K562 treated with DMSO at 1 percent for 24 hours (cell line): ENCODE data around the gene RENBP. TPM values are rescaled to one million over a fixed set of nuclear protein-coding genes. Genes with fewer than 3 reads are reported as not detected.

ENCODE experiments used
- total RNA-seq: library from RNA; unstranded; fragments of 300-600 nt; gene quantifications from 2 replicates; pipeline ENCODE4 v1.2.3, GENCODE V29; 2022; ENCODE audit warnings: low read depth; ENCODE audit not compliant: insufficient read depth

RENBP gene
- 66.4 and 66.6 TPM in 2 replicates for total RNA-seq

GRCh38 chrX:153944140-153944799, at the start of gene RENBP:
Gene RENBP (minus strand): TSS chrX:153944643. CDS start chrX:153944610, 33 bp downstream.

DNA sequence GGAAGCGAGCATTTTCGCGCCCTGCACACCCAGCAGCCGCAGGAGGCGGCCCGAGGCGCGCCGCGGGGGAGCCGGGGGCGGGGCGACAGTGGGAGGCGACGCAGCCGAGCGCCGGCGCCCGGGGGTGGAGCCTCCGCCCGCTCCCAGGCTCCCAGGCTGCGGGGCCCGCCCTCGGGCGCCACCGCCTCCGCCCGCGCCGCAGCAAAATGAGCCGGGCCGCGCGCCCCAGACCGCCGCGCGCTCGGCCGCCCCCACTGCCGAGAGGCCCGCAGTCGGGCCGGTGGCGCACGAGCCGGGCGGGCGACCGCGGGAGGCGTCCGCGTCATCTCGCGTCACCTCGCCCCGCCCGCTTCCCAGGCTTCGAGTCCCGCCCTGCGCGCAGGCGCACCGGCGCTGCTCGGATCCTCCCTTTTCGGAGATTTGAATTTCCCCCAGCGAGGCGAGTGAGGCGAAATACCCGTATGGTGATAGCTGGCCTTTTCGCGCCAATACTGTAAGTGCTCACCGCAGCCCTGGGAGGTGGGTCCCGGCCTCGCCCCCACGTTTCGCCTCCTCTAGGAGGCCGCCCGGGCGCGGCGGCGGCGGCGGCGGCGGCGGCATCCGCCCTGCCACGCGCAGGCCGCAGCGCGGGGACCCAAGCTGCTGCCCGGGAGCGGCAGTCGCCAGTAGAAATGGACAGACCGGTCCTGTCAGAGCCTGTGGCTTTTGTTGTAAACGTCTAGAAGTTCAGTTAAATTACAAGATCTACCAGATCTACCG, 28.1 kb upstream of the RENBP start, which contains the start of gene TMEM187:
Gene TMEM187, plus strand, starts transcription at position 387 of the 759 bp plus-strand sequence. CDS start 9,309 bp downstream, outside the sequence.

GRCh38 chrX:153971450-153972367, 27.3 kb upstream of the RENBP start, which contains the start of gene HCFC1:
Gene HCFC1 (minus strand): TSS chrX:153971818. CDS start chrX:153970840, 978 bp downstream.

GRCh38 chrX:153934762-153935325, 9.6 kb downstream of the RENBP start, which contains the start of gene NAA10:
Gene NAA10 (minus strand): TSS chrX:153935037. CDS start chrX:153934904, 133 bp downstream.

DNA sequence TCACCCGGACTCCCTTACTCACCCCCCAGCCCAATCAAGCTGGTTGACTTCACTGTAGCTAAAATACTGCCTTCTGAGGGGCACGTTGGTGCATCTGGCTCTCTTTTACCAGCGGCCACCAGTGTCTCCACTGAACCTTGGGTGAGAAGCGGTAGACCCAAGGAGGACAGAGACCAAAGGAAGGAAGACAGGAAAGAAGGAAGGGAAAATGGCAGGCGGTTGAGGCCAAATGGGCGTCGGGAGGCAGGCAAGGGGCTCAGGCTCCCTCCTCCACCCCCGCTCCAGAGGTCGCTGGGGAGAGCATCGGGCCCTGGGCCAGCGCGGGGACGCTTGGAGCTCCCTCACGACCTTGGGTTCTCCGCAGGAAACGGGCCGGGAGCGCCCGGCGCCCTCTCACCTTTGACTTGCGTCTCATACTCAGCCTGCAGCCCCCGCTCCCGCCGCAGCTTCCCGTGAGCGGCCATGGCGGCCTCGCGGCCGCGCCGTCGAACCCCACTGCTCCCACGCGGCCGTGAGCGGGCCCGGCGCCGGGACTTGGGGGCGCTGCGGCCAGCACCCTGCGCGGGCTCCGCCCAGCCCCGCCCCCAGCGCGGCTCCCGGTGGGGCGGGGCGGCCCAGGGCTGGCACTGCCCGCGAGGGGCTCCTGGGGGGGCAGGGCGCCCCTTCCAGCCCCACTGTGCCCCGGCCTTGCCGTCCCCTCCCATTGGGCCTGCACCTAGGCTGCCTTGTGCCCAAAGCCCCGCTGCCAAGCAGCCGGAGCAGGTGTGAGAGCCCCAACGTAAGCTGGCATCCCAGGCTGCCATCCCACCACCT, 18.5 kb downstream of the RENBP start, which contains the start of gene ARHGAP4:
Gene ARHGAP4, minus strand, starts transcription at position 526 of the 813 bp plus-strand sequence. Its CDS starts 62 bp downstream, at position 464.

DNA sequence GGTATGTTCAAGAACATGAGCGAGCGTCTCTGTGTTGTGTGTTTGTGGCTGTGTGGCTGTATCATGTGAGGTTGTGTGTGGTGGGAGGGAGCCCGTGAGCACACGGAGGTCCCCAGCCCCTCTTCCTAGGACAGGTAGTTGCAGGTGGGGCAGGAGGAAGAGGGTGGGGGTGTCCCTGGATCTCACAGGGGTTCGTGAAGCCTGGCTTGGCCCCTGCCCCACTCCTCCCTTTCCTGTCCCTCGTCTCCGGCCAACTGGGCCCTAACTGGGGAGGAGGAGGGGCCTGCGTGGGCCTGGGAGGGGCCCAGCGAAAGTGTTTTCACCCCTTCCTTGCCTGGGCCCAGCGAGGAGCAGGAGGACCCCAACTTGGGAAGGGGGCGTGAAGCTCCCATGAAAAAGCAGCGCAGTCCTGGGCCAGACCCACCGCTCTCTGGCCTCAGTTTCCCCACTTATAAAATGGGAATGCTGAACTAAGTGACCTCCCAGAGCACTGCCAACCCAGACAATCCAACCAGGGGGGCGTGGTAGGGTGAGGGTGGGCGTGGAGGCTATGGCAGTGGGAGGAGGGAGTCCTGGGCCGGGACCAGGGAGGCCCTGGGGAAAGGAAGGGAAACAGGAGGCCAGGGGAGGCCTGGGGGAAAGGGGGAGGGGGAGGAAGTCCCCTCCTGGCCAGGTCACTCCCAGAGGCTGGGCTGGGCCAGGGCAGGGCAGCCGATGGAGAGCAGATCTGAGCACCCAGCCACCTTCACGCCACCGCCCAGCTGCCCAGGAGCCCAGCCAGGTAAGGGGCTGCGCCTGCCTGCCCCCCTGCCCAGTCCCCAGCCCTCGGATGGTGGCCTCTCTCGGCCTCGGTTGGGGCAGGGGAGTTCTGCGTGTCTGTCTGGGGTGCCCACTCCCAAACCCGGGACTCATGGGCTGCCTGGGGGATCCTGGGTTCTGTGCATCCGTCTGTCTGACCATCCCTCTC, 40.2 kb downstream of the RENBP start, which contains the start of gene AVPR2:
Gene AVPR2, plus strand, starts transcription at position 683 of the 967 bp plus-strand sequence. CDS start 473 bp downstream, outside the sequence.

DNA sequence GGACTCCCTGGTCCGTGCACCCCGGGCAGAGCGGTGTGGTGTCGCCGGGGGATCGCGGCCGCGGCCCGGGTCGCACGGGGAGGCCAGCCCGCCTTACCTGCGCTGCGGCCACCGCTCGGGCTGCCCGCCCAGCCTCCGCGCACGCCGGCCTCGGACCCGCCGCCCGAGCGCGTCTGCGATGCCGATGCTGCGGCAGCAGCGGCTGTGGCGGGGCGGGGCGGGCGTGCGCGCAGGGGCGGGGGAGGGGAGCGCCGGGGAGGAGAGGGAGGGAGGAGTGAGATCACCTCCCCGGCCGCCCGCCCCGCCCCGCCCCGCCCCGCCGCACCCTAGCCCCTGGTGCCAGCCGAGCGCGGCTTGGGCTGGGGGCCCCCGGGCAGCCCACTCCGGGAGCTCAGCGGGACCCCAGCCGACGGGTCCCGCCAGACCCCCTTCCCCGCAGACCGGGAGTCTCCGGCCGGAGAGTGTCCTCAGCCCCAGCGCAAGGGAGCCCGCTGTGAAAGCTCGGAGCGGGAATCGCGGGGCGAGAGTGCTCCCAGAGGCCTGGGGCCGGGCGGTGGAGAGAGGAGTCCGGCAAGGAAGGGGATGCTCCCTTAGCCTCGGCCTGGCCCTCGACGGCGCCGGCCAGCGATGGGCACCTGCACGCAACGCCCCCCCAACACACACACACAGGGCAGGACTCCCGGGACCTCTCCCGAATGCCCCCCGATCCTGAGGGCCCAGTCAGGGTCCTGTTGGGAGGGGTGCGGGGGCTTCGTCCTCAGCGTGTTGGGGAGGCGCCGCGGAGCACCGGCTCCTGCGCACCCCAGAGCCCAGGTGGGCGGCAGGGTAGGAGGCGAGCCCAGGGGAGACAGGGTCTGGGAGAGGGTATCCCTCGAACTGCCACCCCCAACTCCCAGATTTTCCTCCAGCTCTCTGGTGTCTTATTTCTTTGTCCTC, 58.2 kb downstream of the RENBP start, which contains the start of gene L1CAM:
Gene L1CAM, minus strand, starts transcription at position 206 of the 936 bp plus-strand sequence. CDS start 10,337 bp downstream, outside the sequence.

Other genes with a start within 250 kb of the RENBP start
- 217 and 219 TPM in 2 replicates for gene BCAP31, start 220.3 kb downstream of the RENBP start, total RNA-seq
- 47.5 and 48.3 TPM in 2 replicates for gene ABCD1, start 219.8 kb downstream of the RENBP start, total RNA-seq
- 0.75 and 3.0 TPM in 2 replicates for gene PLXNB3, start 180.4 kb downstream of the RENBP start, total RNA-seq
- 0.13 TPM in 1 of 2 replicates, not detected in the other for gene SRPK3, start 163.6 kb downstream of the RENBP start, total RNA-seq
- gene IDH3G, start 150.3 kb downstream of the RENBP start, total RNA-seq, result 94.7 and 98.9 TPM in 2 replicates
- gene SSR4, start 150.0 kb downstream of the RENBP start, total RNA-seq, result 700 and 858 TPM in 2 replicates
- not detected in 2 replicates for gene PDZD4, start 114.1 kb downstream of the RENBP start, total RNA-seq
- gene L1CAM, start 58.5 kb downstream of the RENBP start, total RNA-seq, result 0.61 and 0.90 TPM in 2 replicates
- 0.45 and 1.8 TPM in 2 replicates for gene AVPR2, start 40.0 kb downstream of the RENBP start, total RNA-seq
- gene ARHGAP4, start 18.4 kb downstream of the RENBP start, total RNA-seq, result 90.5 and 104 TPM in 2 replicates
- gene NAA10, start 9.6 kb downstream of the RENBP start, total RNA-seq, result 120 and 121 TPM in 2 replicates
- gene HCFC1, start 27.2 kb upstream of the RENBP start, total RNA-seq, result 64.2 and 66.3 TPM in 2 replicates
- 20.6 and 22.6 TPM in 2 replicates for gene TMEM187, start 28.1 kb upstream of the RENBP start, total RNA-seq
- 180 and 181 TPM in 2 replicates for gene IRAK1, start 75.3 kb upstream of the RENBP start, total RNA-seq
- 38.4 and 41.9 TPM in 2 replicates for gene MECP2, start 153.1 kb upstream of the RENBP start, total RNA-seq
- not detected in 2 replicates for gene OPN1LW, start 199.6 kb upstream of the RENBP start, total RNA-seq
- gene OPN1MW, start 238.0 kb upstream of the RENBP start, total RNA-seq, result not detected in 2 replicates